Measurements from ENCODE around the gene CRNN. TPM values are rescaled to one million over a fixed set of nuclear protein-coding genes. Genes with fewer than 3 reads are reported as not detected.

Gene CRNN
- polyA plus RNA-seq, 3 donors = not detected

DNA sequence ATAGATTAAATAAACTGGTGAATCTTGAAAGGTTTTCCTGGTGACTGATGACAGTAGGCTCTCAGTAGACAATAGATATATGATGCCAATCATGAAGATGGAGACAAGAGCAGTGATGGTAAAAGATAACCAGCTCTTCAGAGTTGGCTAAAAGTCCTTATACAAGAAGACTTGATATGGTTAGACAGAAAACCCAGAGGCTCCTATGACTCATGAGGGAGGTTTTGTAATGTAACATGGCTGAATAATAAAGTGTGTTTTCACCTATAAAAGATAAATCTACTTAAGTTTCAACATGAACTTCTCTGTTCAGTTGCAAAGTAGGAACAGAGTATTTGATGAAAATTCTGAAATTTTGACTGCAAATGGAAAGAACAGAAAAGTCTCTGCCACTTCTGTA, 12.7 kb upstream of the CRNN start:
- no peak for DNase-seq

DNA sequence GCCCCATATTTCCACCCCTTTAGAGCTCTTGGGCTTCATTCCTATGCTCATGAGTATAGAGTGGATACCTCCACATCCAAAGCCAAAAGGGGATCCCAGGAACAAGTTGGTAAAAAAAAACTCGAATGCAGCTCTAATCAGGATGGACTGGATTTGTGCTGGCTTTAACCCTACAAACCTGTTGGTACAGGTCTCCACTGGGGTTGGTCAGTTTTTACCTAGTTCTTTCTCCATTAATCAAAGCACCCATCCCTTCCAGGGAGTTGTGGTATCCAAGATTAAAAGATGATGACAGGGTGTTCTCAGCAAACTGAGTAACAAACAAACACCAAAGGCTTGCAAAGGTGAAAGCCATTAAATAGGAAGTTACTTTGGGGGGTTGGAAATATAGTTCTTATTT, 5.9 kb upstream of the CRNN start:
- DNase-seq = no peak

DNA sequence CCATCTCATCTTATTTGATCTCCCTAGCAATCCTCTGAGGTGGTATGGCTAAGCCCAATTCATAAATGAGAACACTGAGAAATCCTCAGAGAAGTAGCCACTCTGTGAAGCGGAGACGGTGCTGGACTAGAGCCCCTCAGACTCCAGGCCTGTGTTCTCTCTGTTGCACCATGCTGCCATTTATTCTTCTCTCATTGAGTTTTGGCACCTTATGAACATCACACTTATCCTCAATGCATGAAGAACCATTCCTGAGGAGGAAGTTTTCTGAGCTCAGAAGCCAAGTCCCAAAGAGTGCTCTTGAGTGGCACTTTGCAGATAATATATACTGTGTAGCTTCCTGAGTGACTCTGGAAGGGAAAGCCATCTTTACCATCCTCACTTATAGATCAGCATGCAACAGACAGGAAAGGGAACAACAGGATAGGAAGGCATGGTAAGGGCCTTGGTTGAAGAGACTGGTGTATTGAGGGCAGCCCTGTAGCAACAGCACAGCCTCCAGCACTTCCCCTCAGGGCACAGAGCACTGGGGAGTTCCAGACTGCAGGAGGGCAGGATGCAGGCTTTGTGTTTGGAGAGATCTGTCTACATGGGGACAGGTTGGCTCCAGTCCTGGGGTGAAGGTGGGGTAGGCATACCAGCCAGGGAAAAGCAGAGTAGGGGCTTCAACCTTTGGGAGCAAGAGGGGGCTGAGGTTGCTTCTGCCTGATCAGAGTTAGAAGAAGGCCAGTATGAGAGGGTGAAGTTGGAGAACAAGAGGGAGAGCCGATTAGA, 1.6 kb upstream of the CRNN start:
- DNase-seq = no peak

DNA sequence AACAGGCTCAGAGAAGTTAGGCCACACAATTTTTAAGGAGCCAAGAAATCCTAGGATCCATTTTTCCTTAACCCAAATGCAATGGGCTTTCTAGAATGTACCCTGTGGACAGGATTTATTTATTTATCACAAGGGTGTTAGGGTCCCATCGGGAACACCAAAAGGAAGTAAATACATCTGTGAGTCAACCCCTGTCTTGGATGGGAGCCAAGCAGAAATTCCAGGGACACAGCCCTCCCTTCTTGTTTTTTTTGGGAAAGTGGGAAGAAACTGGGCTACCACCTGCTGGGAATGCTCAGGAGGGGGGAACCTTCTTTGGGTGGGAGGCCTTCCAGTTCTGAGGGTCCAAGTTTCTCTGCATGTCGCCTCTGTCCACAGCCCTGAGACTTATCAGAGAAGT, 1.3 kb downstream of the CRNN start:
- DNase-seq = no peak

DNA sequence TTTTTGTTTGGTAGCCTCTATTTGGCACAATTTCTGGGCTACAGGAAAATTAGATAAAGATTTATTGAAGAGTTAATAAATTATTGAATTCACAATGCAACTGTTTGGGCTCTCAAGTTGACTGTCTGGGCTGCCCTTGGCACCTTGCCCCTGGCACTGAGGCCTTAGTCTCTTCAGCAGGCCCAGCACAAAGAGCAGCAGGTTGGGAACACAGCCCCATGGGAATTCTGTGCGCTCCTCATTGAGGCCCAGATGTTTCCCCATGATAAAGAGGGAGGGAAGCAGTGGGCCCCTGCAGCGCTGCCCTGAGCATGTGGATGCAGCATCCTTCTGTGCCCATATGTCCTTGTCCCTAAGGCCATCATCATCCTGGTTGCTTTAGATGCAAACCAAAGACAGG, 2.9 kb downstream of the CRNN start:
- no peak for DNase-seq

DNA sequence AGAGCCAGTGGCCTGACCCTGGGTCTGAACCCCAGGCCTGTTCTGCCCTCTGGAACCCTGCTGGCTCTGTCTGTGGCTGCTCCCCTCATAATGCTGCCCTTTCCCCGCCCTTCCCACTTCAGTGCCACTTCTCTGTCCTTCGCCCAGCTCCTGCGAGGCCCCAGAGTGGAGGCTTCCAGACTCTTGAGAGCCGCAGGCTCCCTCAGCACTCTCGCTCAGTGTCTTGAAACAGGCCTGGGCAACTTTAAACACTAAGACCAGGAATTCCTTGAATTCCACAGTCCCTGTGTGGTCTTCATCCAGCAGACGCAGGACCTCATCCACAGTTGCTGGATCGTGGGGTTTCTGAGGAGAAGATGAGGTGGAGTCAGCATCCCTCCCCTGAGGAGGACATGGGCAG, 3.5 kb downstream of the CRNN start:
- DNase-seq = peak; percentile 19

DNA sequence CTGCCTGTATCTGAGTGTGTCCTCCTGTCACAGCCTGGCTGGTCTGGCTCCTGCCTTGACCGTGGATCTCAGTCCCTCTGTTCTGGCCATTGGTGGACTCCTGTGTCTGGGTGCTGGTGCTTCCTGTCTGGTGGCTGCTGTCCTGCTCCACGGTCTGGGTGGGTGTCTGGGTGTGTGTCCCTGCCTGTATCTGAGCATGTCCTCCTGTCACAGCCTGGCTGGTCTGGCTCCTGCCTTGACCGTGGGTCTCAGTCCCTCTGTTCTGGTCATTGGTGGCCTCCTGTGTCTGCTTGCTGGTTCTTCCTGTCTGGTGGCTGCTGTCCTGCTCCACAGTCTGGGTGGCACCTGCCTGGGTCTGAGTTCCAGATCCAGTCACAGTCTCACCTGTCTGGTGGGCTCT, 4.0 kb downstream of the CRNN start:
- no peak for DNase-seq

DNA sequence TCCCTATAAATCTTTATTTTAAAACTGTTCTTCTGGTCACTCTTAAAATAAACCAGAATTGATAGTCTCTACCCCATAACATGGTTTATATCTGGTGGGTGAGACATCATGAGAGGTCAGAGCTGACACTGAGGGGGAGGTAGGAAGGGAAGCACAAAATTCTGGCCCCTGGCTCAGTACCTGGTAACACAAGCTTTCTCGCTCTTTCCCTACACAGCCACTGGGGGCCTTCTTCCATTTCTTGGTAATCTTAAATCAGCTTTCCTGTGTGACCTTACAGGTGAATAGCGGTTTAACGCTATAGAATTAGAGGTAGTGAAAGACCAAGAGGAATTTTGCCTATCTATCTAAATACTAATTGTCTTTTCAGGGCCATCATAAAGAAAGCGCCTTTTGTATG, 5.4 kb downstream of the CRNN start:
- DNase-seq = no peak

DNA sequence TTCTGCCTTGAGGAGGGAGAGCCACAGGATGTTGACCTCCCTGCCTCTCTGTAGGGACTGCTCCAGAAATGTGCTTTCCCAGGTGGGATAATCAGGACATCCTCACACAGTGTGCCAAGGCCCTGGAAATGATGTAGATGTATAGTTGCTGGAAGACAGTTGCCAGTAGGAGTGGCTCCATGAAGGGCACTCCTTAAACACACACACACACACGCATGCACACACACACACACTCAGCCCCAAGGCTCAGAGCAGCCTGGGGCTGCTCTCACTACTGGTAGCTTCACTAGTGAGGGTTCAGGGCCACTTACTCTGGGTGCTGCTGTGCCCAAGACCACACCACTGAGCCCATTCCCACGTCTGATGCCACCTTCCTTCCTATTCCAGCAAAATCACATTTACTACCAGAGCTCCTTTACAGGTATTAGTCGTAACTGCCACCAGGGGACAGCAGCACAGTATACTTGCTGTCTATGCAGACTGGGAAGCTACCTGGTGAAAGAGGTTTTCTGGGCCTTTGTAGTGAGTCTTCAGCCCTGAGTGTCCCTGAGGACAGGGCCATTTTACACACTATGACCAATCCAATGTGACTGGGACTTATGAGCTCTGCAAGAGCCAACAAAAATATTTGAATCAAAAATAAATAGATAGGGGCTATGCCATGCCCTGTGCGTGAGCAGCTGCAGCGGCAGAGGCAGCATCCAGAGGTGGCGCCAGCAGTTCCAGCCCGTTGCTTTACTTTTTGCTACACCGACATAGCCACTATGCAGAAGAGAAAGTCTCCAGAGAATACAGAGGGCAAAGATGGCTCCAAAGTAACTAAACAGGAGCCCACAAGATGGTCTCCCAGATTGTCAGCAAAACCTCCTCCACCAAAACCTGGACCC, 15.0 kb downstream of the CRNN start:
- DNase-seq = peak; percentile 17

DNA sequence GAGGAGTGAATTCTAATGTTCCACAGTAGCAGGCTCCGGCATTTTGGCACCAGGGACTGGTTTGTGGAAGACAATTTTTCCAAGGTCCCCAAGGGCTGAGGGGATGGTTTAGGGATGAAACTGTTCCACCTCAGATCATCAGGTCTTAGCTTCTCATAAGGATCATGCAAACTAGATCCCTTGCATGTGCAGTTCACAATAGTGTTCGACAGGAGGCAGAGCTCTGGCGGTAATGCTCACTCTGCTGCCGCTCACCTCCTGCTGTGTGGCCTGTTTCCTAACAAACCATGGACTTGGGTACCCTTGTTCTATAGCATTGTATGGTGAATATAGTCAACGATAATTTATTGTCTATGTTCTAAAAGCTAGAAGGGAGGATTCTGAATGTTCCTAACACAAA, 16.6 kb downstream of the CRNN start:
- no peak for DNase-seq

DNA sequence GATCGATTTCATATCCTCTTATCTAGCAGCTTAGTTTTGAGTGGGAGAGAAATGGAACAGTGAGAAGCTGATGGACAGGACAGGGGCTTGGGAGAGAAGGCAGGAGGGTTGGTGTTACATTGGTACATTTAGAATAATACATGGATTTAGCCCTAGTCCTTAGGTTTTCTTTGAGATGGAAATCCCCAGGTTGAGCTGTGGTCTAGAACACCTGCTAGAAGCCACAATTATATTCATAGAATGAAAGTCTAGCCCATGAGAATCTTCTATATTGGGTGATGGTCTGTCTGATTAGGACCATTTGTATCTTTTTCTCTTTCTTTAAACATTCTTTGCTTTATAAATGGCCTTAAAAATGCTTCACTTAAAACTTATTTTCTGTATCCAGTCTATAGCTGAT, 19.9 kb downstream of the CRNN start:
- no peak for DNase-seq

DNA sequence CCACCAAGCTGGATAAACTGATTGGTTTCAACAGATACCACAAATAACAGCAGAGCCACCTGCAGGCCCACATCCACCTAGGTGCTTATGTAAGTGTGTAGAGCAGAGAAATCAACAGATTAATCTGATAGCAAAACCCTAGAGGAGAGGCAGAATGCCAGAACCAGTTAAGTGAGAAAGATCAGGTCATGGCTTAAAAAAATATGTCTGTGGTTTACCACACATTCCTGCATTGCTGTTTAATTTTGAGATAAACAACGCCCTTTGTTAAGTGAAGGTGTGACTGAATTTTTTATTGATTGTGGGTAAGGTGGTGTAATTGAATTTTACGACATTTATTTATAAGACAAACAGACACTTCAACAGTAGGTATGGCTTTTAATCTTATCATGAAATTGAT, 21.2 kb downstream of the CRNN start:
- DNase-seq = no peak

DNA sequence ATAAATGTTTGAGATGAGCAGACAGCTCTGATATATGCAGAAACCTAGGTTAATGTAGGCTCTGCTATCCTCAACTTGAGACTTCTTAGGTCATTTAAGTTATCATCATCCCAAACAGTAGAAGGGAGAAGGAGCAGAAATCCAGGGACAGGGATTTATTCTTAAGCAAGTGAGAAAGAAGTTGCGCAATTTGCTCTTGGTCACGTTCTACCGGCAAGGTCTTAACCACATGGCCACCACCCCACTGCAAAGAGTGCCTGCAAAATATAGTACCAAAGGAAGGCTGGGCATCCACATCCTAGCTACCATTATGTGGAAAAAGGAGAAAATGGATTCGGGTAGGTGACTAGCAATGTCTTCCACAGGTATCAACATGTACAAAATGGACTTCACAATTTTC, 25.2 kb downstream of the CRNN start:
- DNase-seq = no peak

DNA sequence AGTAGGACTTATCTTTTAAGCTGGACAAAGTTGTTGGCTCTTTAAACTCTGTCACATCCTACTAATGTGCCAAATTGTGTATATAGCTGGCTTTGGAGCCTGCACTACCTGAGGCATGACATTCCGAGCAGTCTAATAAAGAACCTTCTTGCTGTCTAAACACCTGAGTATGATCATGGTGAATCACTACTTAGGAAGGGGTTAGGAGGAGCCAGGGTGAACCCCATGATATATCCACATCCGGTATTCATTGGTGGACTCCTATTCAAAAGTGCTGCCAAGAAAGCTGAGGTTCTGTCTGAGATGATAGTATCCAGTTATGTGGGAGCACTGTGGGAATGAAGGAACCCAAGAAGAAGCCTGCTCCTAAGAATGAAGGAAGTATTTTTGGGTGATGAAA, 27.1 kb downstream of the CRNN start:
- DNase-seq = no peak

DNA sequence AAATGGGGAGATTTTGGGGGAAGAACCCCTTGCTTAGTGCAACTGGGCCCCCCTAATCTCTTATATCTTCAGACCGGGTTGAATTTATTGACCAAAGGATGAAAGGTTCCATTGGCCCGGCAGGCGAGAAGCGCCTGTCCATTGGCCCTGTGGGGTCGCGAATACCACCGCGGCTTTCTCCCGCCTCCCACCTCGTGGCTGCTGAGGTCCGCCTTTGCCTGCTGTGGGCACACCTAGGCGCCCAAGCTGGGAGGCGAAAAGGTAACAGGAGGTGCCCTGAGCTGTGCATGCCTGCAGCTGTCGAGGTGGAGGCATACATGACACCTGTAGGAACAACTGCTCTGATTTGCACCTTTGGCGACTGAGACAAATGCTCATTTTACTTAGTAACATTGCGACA, 33.1 kb downstream of the CRNN start:
- no peak for DNase-seq

DNA sequence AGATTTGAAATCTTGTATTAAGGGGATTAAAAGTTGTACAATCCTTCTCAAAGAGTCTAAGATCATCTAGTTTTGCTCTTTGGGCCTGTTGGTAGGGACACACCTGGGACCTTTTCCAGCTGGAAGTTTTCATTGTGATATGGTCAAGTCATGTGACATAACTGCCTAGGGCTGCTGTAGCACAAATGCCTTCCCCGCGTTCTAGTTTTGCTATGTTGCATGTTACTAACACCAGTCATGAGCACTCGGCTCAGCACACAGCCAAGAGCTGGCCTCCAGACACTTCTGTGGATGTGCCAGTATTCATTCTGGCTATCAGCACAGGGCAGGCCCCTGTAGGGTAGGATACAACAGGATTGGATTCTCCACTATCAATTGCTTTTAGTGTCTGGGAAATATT, 39.6 kb downstream of the CRNN start:
- DNase-seq = no peak

DNA sequence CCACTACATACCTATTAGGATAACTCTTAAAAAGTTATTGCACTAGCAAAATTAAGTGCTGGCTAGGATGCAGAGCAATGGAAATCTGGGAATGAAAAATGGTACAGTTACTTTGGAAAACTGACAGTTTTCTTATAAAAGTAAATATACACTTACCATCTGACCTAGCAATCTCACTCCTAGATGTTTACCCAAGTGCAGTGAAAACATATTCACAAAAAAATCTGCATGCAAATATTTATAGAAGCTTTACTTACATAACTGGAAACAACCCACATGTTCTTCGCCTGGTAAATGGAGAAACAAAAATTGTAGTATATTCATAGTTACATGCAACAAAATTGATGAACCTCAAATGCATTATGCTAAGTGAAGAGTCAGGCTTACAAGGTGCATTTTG, 41.4 kb downstream of the CRNN start:
- DNase-seq = no peak

DNA sequence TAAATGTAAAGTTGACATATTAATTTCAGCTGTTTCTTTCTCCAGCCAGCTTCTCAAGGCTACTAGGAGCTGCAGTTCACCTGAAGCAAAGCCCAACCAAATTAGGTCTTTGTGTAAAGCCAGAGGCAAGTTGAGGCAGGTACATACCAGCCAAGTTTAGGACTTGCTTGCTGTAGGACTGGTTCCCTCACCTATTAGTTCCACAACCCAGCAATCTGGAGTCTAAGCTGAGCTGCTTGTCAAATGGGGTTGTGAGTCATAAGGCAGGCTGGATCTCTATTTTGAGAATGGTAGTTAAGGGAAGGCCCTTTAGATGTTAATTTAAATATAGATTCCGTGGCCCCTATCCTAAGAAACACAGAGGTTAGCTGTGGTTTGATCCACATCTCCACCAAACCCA, 46.6 kb downstream of the CRNN start:
- no peak for DNase-seq

DNA sequence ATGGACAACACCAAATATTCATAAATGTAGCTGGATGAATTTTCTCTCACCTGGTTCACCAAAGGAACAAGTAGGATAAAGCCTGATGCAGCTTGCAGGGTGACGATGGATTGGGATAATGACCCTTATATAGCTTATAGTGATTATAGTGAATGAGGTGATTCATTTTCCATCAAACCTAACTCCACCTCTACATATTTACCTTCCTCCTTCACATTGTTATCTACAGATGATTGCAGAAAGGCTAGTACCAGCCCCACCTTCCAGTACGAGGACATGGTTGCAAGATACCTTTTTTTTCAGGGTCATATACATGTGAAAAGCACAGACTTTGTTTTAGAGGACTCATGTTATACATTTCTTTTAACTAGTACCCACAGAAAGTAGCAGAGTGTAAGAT, 54.2 kb downstream of the CRNN start, which contains the start of gene FLG2:
Gene FLG2 (minus strand): TSS at position 101 of the 400 bp plus-strand sequence. CDS start 1,122 bp downstream, outside the sequence.
- DNase-seq = no peak

All from renal pelvis (tissue), 4 donors.